ENCODE measurements around the gene ZNF592.

- TF ChIP-seq CTCF (IDR thresholded peaks at IDR 0.05) (no peak), EP300 (IDR thresholded peaks at IDR 0.05) (no peak), POLR2AphosphoS5 (IDR thresholded peaks at IDR 0.05) (no peak)
Observed at GRCh38 chr15:84737005-84737404, 11.4 kb upstream of the ZNF592 start.

Measured in upper lobe of left lung (tissue), 4 donors.